Spleen (tissue), 7 donors: ENCODE data around the gene PHYH.

Source experiments
- POLR2A ChIP-seq, 3 donors: fragments of 450-650 bp; IDR thresholded peaks; one replicate each; pipeline ENCODE4 v1.5.1; 2017; ENCODE audit warnings: antibody characterized with exemption in 3 of 3, mild to moderate bottlenecking in 1 of 3
- POLR2AphosphoS5 ChIP-seq, 3 donors: sonication (generic); formaldehyde crosslinking; IDR thresholded peaks; one replicate each; pipeline ENCODE4 v1.5.1; 2017; ENCODE audit warnings: antibody characterized with exemption in 3 of 3
- TF ChIP-seq, protein P1 (sequence below), 11 experiments: fragments of 200-600 bp in 7 of 11; fragments of 450-650 bp in 4 of 11; sonication (generic) in 4 of 11; IDR thresholded peaks in 8 of 11; conservative IDR thresholded peaks in 3 of 11; 1 replicate in 7 of 11; 2 replicates in 4 of 11; pipeline versions ENCODE4 v1.4.0 to v1.8.0; 2016 to 2021; ENCODE audit warnings: antibody characterized with exemption in 11 of 11, inconsistent platforms in 4 of 11, mild to moderate bottlenecking in 1 of 11
- donor health status: DM: no; HTN: no; CAD: no; lungs with moderate emphysema.
- donor health status: DM: no; HTN: no; CAD: no.
- donor health status: DM: no; HTN: no; CAD: no.

DNA sequence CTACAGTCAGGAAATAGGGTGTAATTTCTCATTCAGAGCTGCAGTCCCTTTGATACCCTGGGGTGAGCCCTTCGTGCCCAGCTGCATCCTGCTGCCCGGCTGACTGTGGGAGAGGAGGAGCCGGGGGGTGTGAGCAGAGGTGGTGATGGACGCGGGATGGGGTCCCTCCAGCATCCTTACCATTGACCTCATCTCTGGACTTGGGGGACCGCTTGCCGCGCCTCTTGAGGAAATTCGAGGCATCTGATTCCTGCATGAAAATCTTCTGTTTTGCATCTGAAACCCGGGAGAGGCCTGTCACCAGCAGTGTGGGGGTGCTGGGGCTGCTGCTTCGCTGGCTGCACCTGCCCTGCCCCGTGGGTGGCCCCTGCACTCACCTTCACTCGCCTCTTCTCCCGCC lies 66.5 kb downstream of the PHYH start:
- TF ChIP-seq, protein P1, sequence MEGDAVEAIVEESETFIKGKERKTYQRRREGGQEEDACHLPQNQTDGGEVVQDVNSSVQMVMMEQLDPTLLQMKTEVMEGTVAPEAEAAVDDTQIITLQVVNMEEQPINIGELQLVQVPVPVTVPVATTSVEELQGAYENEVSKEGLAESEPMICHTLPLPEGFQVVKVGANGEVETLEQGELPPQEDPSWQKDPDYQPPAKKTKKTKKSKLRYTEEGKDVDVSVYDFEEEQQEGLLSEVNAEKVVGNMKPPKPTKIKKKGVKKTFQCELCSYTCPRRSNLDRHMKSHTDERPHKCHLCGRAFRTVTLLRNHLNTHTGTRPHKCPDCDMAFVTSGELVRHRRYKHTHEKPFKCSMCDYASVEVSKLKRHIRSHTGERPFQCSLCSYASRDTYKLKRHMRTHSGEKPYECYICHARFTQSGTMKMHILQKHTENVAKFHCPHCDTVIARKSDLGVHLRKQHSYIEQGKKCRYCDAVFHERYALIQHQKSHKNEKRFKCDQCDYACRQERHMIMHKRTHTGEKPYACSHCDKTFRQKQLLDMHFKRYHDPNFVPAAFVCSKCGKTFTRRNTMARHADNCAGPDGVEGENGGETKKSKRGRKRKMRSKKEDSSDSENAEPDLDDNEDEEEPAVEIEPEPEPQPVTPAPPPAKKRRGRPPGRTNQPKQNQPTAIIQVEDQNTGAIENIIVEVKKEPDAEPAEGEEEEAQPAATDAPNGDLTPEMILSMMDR (IDR thresholded peaks at IDR 0.05 in 8 of 11, conservative IDR thresholded peaks at IDR 0.05 in 3 of 11) = no peak
- no peak for TF ChIP-seq POLR2AphosphoS5 (IDR thresholded peaks at IDR 0.05)
- TF ChIP-seq POLR2A (IDR thresholded peaks at IDR 0.05) = no peak
